Thyroid gland (tissue), 4 donors: ENCODE measurements around the gene ACTN3.

Experiments used
- CTCF ChIP-seq, 6 experiments: fragments of 200-600 bp in 3 of 6; fragments of 450-650 bp in 3 of 6; sonication (generic) in 3 of 6; IDR thresholded peaks; one replicate each; pipeline ENCODE4 v1.5.1; 2016 to 2019; ENCODE audit warnings: antibody characterized with exemption in 6 of 6, mild to moderate bottlenecking in 2 of 6, inconsistent platforms in 1 of 6, moderate library complexity in 1 of 6
- POLR2A ChIP-seq, 2 donors: fragments of 450-650 bp; IDR thresholded peaks; one replicate each; pipeline ENCODE4 v1.6.1; 2017; ENCODE audit warnings: antibody characterized with exemption in 2 of 2, mild to moderate bottlenecking in 2 of 2, moderate library complexity in 1 of 2

- TF ChIP-seq POLR2A (IDR thresholded peaks at IDR 0.05), result peak in 1 of 2 donors; percentile 71
- TF ChIP-seq CTCF (IDR thresholded peaks at IDR 0.05), result no peak
These were observed 869 bp upstream of the ACTN3 start, which contains the start of gene ZDHHC24 for GRCh38 chr11:66545701-66546367.
